ENCODE measurements around the gene PDHB. TPM values are rescaled to one million over a fixed set of nuclear protein-coding genes. Genes with fewer than 3 reads are reported as not detected.

PDHB gene
- total and polyA plus RNA-seq, 4 donors = 50.8 to 67.6 (median 63.1) TPM

DNA sequence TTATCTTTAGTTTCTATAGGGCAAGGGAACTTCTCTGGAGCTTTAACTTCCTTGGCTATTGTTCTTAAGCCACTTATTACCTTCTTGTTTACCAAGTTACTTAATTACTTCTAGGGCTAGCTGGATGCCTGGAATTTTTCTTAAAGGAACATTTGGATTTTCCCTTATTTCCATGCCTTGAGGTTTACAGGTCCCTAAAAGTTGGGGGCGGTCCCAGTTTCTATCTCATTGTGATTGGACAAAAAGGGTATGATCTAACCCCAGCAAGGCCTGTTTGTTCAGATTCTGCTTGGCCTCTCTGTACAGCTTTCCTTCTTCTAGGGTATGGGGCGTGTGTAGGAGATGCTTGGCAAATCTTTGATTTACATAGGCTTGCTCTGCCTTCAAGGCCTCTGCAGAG is 17.4 kb downstream of the PDHB start:
- peaks cover 0 to 12% (median 3%) of the 10 kb centered on the region in 5 donors for H3K4me1 ChIP-seq (ENCODE audit: control insufficient read depth in 5 of 5, insufficient read depth in 5 of 5, low read length in 5 of 5)
- no peak for TF ChIP-seq CTCF (IDR thresholded peaks at IDR 0.05; ENCODE audit: control extremely low read depth, extremely low read depth)
- H3K27me3 ChIP-seq (ENCODE audit: control insufficient read depth in 3 of 3, insufficient read depth in 3 of 3, low read length in 2 of 3) = no peaks in the 10 kb centered on the region
- no peaks in the 10 kb centered on the region for H3K9me3 ChIP-seq (ENCODE audit: control insufficient read depth in 4 of 4, insufficient read depth in 3 of 4, low read length in 3 of 4)
- H3K36me3 ChIP-seq (ENCODE audit: control insufficient read depth in 4 of 4, insufficient read depth in 4 of 4, low read length in 4 of 4) = peaks cover 0 to 29% (median 8%) of the 10 kb centered on the region in 4 donors
- 88% methylated on average over 2 of the region's 2 CpGs for WGBS, 2 donors
- no peak overlapping the region for H3K27ac ChIP-seq (ENCODE audit: low read depth in 1 of 2, low read length in 1 of 2)
- DNase-seq = no peak
- ATAC-seq (ENCODE audit: insufficient read depth, low FRiP score) = no peak
- H3K9ac ChIP-seq (ENCODE audit: insufficient read depth in 1 of 2, low read length in 2 of 2) = no peak overlapping the region
- H3K4me3 ChIP-seq = no peak overlapping the region

DNA sequence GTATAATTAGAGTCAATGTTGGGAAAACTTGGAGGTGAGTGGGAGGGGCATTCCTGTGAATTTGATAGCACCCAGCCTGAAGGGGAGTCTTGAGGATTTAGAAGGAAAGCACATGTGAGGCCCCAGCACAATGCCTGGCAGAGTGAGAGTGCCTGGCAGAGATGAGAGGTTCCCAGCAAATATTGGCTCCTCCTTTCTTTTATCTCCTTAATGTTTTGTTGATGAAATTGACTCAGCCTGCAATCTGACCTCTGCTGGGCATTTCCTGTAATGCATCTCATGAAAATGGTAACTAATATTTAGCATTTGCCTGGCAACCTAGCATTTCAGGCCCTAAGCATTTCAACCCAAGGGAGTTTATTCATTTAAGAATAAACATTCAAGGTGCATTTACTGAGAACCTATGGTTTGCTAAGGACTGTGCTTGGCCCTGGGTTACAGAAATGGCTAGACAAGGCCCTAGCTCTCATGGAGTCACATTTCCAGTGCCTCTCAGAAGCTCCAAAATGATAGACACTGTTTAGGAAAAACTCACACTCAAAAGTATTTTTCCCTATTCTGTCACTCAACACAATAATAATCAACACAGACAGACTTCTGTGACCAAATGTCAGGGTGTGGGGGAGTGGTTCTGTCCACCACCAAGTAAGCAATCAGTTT is 19.0 kb downstream of the PDHB start:
- peak; percentile 76 for ATAC-seq (ENCODE audit: insufficient read depth, low FRiP score)
- peak; percentile 61 to 85 (median 81) for DNase-seq
- H3K9me3 ChIP-seq (ENCODE audit: control insufficient read depth in 4 of 4, insufficient read depth in 3 of 4, low read length in 3 of 4) = no peaks in the 10 kb centered on the region
- peak overlapping the region in 1 of 2 donors; percentile 10 for H3K27ac ChIP-seq (ENCODE audit: low read depth in 1 of 2, low read length in 1 of 2)
- no peak overlapping the region for H3K4me3 ChIP-seq
- peaks cover 0 to 12% (median 3%) of the 10 kb centered on the region in 5 donors for H3K4me1 ChIP-seq (ENCODE audit: control insufficient read depth in 5 of 5, insufficient read depth in 5 of 5, low read length in 5 of 5)
- no peaks in the 10 kb centered on the region for H3K27me3 ChIP-seq (ENCODE audit: control insufficient read depth in 3 of 3, insufficient read depth in 3 of 3, low read length in 2 of 3)
- H3K36me3 ChIP-seq (ENCODE audit: control insufficient read depth in 4 of 4, insufficient read depth in 4 of 4, low read length in 4 of 4) = peaks cover 0 to 38% (median 9%) of the 10 kb centered on the region in 4 donors
- H3K9ac ChIP-seq (ENCODE audit: insufficient read depth in 1 of 2, low read length in 2 of 2) = no peak overlapping the region
- TF ChIP-seq CTCF (IDR thresholded peaks at IDR 0.05; ENCODE audit: control extremely low read depth, extremely low read depth) = peak; percentile 59

GRCh38 chr3:58411851-58412830 is 21.5 kb downstream of the PDHB start:
- Histone ChIP-seq H3K36me3 (ENCODE audit: control insufficient read depth in 4 of 4, insufficient read depth in 4 of 4, low read length in 4 of 4) (peaks cover 7 to 49% (median 17%) of the 10 kb centered on the region in 4 donors), H3K9me3 (ENCODE audit: control insufficient read depth in 4 of 4, insufficient read depth in 3 of 4, low read length in 3 of 4) (no peaks in the 10 kb centered on the region), H3K9ac (ENCODE audit: insufficient read depth in 1 of 2, low read length in 2 of 2) (no peak overlapping the region), H3K27ac (ENCODE audit: low read depth in 1 of 2, low read length in 1 of 2) (no peak overlapping the region), H3K27me3 (ENCODE audit: control insufficient read depth in 3 of 3, insufficient read depth in 3 of 3, low read length in 2 of 3) (no peaks in the 10 kb centered on the region), H3K4me1 (ENCODE audit: control insufficient read depth in 5 of 5, insufficient read depth in 5 of 5, low read length in 5 of 5) (peaks cover 0 to 12% (median 3%) of the 10 kb centered on the region in 5 donors), H3K4me3 (no peak overlapping the region)
- DNase-seq = no peak
- 70 to 84% methylated on average over 8 of the region's 8 CpGs for WGBS, 2 donors
- no peak for TF ChIP-seq CTCF (IDR thresholded peaks at IDR 0.05; ENCODE audit: control extremely low read depth, extremely low read depth)
- no peak for ATAC-seq (ENCODE audit: insufficient read depth, low FRiP score)

Data from lung (tissue), 12 donors.